ENCODE results near the gene SUCLG2. TPM values are rescaled to one million over a fixed set of nuclear protein-coding genes. Genes with fewer than 3 reads are reported as not detected.
A peak's percentile ranks its signal among the peaks of the same experiment; 100 is the strongest.

Gene SUCLG2
- total RNA-seq, 1 donor from 2014 or later, result 63.6 TPM

- H4K20me1 ChIP-seq (ENCODE audit: low read depth), result peaks cover 7% of the 10 kb centered on the region
- H3K36me3 Mint-ChIP-seq, result peaks cover 13% of the 10 kb centered on the region
- no peak overlapping the region for H3K4me2 ChIP-seq
- no peak overlapping the region for H3K9ac ChIP-seq
- DNase-seq (ENCODE audit: low spot score), result no peak
- H2AFZ ChIP-seq (replicated peaks), result no peak overlapping the region
- no peaks in the 10 kb centered on the region for H3F3A ChIP-seq (ENCODE audit: low read depth)
- H3K4me1 Mint-ChIP-seq, result peaks cover 4% of the 10 kb centered on the region
- no peaks in the 10 kb centered on the region for H3K27me3 ChIP-seq
- H3K9me3 Mint-ChIP-seq, result no peaks in the 10 kb centered on the region
- no peaks in the 10 kb centered on the region for H3K27me3 Mint-ChIP-seq (ENCODE audit: insufficient read depth, low read depth)
- no peaks in the 10 kb centered on the region for H3K36me3 ChIP-seq
- H3K27ac Mint-ChIP-seq, result no peak overlapping the region
- H3K9me3 ChIP-seq (ENCODE audit: low read depth), result no peaks in the 10 kb centered on the region
- H3K79me2 ChIP-seq (ENCODE audit: low read depth), result no peaks in the 10 kb centered on the region
- peaks cover 11% of the 10 kb centered on the region for H3K4me1 ChIP-seq
- H3K27ac ChIP-seq, result no peak overlapping the region
- no peak for TF ChIP-seq EZH2phosphoT487 (IDR thresholded peaks at IDR 0.05)
- no peak for TF ChIP-seq EZH2 (IDR thresholded peaks at IDR 0.05)
- no peak for TF ChIP-seq CTCF (IDR thresholded peaks at IDR 0.05)
- no peak overlapping the region for H3K4me3 ChIP-seq
- no peak overlapping the region for H3K4me3 Mint-ChIP-seq
These were observed 36.9 kb downstream of the SUCLG2 start for GRCh38 chr3:67617518-67617917.

GRCh38 chr3:67616046-67616445, 38.4 kb downstream of the SUCLG2 start:
- no peaks in the 10 kb centered on the region for H3K27me3 ChIP-seq
- H3K4me3 Mint-ChIP-seq, result no peak overlapping the region
- no peak overlapping the region for H3K27ac Mint-ChIP-seq
- no peaks in the 10 kb centered on the region for H3K27me3 Mint-ChIP-seq (ENCODE audit: insufficient read depth, low read depth)
- no peak overlapping the region for H2AFZ ChIP-seq (replicated peaks)
- no peaks in the 10 kb centered on the region for H3K9me3 Mint-ChIP-seq
- peaks cover 13% of the 10 kb centered on the region for H3K36me3 Mint-ChIP-seq
- TF ChIP-seq EZH2 (IDR thresholded peaks at IDR 0.05) (no peak), CTCF (IDR thresholded peaks at IDR 0.05) (no peak), EZH2phosphoT487 (IDR thresholded peaks at IDR 0.05) (no peak)
- peaks cover 4% of the 10 kb centered on the region for H3K4me1 Mint-ChIP-seq
- peaks cover 7% of the 10 kb centered on the region for H4K20me1 ChIP-seq (ENCODE audit: low read depth)
- H3K9me3 ChIP-seq (ENCODE audit: low read depth), result no peaks in the 10 kb centered on the region
- H3K36me3 ChIP-seq, result no peaks in the 10 kb centered on the region
- H3F3A ChIP-seq (ENCODE audit: low read depth), result no peaks in the 10 kb centered on the region
- no peak overlapping the region for H3K4me2 ChIP-seq
- no peak overlapping the region for H3K27ac ChIP-seq
- H3K79me2 ChIP-seq (ENCODE audit: low read depth), result no peaks in the 10 kb centered on the region
- no peak overlapping the region for H3K4me3 ChIP-seq
- H3K9ac ChIP-seq, result no peak overlapping the region
- no peak for DNase-seq (ENCODE audit: low spot score)
- H3K4me1 ChIP-seq, result peaks cover 11% of the 10 kb centered on the region

DNA sequence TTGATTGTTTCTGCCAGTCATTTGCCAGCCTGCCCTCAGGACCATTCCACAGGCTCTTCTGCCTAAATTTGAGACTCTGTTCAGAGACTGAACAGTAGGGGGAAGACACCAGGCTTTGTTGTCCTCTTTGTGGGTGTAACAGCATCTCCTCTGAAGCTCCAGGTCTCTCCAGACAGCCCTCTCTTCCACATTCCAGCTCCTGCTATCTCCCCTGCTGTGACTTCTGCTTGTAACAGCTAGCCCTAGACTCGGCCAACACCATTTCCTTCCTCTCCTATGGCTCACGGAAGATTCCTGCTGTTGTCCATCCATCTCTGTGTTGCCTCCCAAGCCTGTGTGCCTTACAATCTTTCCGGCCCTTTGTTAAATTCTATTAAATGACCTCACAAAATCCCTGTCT, 40.2 kb downstream of the SUCLG2 start:
- no peak overlapping the region for H3K9ac ChIP-seq
- H3K4me1 ChIP-seq, result peaks cover 11% of the 10 kb centered on the region
- H3K27me3 Mint-ChIP-seq (ENCODE audit: insufficient read depth, low read depth), result no peaks in the 10 kb centered on the region
- no peaks in the 10 kb centered on the region for H3K36me3 ChIP-seq
- H3K27me3 ChIP-seq, result no peaks in the 10 kb centered on the region
- H3K9me3 ChIP-seq (ENCODE audit: low read depth), result no peaks in the 10 kb centered on the region
- no peak overlapping the region for H3K4me3 Mint-ChIP-seq
- peaks cover 4% of the 10 kb centered on the region for H3K4me1 Mint-ChIP-seq
- peak overlapping the region; percentile 19 for H3K27ac Mint-ChIP-seq
- peaks cover 20% of the 10 kb centered on the region for H3K36me3 Mint-ChIP-seq
- H2AFZ ChIP-seq (replicated peaks), result no peak overlapping the region
- H3K4me3 ChIP-seq, result no peak overlapping the region
- no peak overlapping the region for H3K27ac ChIP-seq
- peak; percentile 44 for DNase-seq (ENCODE audit: low spot score)
- no peaks in the 10 kb centered on the region for H3F3A ChIP-seq (ENCODE audit: low read depth)
- no peaks in the 10 kb centered on the region for H3K79me2 ChIP-seq (ENCODE audit: low read depth)
- TF ChIP-seq EZH2 (IDR thresholded peaks at IDR 0.05) (no peak), CTCF (IDR thresholded peaks at IDR 0.05) (no peak), EZH2phosphoT487 (IDR thresholded peaks at IDR 0.05) (no peak)
- no peak overlapping the region for H3K4me2 ChIP-seq
- peaks cover 2% of the 10 kb centered on the region for H3K9me3 Mint-ChIP-seq
- H4K20me1 ChIP-seq (ENCODE audit: low read depth), result peaks cover 7% of the 10 kb centered on the region
